Kidney (tissue), 14 donors: ENCODE data around the gene IFFO2. TPM values are rescaled to one million over a fixed set of nuclear protein-coding genes. Genes with fewer than 3 reads are reported as not detected.

Experiments used
- DNase-seq, 5 donors: peaks; one replicate each; pipeline ENCODE4 v3.0.0-alpha.2; 2013 to 2020
- FAIRE-seq: peaks from 2 replicates; lab custom pipeline; 2012; peaks lifted over from hg19 to GRCh38; lab: Jason Lieb, UNC
- H3K27ac ChIP-seq, 2 donors: one replicate each; pipeline ENCODE4 v1.7.0; 2013; ENCODE audit warnings: low read depth in 2 of 2, low read length in 2 of 2, inconsistent platforms in 1 of 2
- H3K27me3 ChIP-seq: one replicate; pipeline ENCODE4 v1.7.1; 2013; ENCODE audit warnings: low read length, inconsistent platforms; ENCODE audit not compliant: control insufficient read depth, insufficient read depth
- H3K36me3 ChIP-seq, 3 donors: one replicate each; pipeline versions ENCODE4 v1.7.0 to v1.7.1; 2013; ENCODE audit warnings: low read length in 3 of 3, control low read depth in 1 of 3, inconsistent platforms in 1 of 3; ENCODE audit not compliant: insufficient read depth in 3 of 3, control insufficient read depth in 2 of 3
- H3K4me1 ChIP-seq, 3 donors: one replicate each; pipeline versions ENCODE4 v1.7.0 to v1.7.1; 2013; ENCODE audit warnings: low read length in 3 of 3, inconsistent platforms in 1 of 3, low read depth in 1 of 3; ENCODE audit not compliant: control insufficient read depth in 2 of 3, insufficient read depth in 2 of 3
- H3K4me3 ChIP-seq, 3 donors: one replicate each; pipeline versions ENCODE4 v1.7.0 to v1.8.1; 2013; ENCODE audit warnings: low read length in 3 of 3, control low read depth in 1 of 3, inconsistent platforms in 1 of 3
- H3K9ac ChIP-seq, 3 donors: one replicate each; pipeline versions ENCODE4 v1.7.0 to v1.7.1; 2013; ENCODE audit warnings: low read length in 3 of 3, control low read depth in 1 of 3, inconsistent platforms in 1 of 3
- H3K9me3 ChIP-seq, 3 donors: one replicate each; pipeline versions ENCODE4 v1.7.0 to v1.7.1; 2013; ENCODE audit warnings: low read length in 3 of 3, control low read depth in 1 of 3, inconsistent platforms in 1 of 3; ENCODE audit not compliant: control insufficient read depth in 2 of 3, insufficient read depth in 1 of 3
- CTCF ChIP-seq: IDR thresholded peaks from 3 replicates; pipeline ENCODE4 v1.5.1; 2012; ENCODE audit warnings: mild to moderate bottlenecking, moderate library complexity, borderline replicate concordance; ENCODE audit not compliant: insufficient read depth; ENCODE audit errors: extremely low read depth
- intact Hi-C: fragments of 100-400 bp; cut with DNase I; formaldehyde crosslinking; loops from one replicate; pipeline ENCODE4 v1.11.1; 2022
- polyA plus RNA-seq: library from polyadenylated mRNA; stranded (reverse); fragments of 350-450 nt; fragmentation: Illumina TruSeq; extraction: RNeasy Lipid Tissue Mini Kit (QIAGEN cat#74804); gene quantifications from one replicate; pipeline ENCODE4 v1.2.3, GENCODE V29; 2014; ENCODE audit warnings: low read depth, low replicate concordance; ENCODE audit not compliant: insufficient read depth
- total RNA-seq: library from RNA; stranded (reverse); fragmentation: NEBNext Ultra II Directional; extraction: Animal tissue kit (Norgen Biotek cat#: 25700); gene quantifications from one replicate; pipeline ENCODE4 v1.2.1, GENCODE V29; 2021
- donor health status: control.
- donor health status: control.
- donor health status: control.
- donor health status: control.
- donor health status: control.
- donor health status: DM: yes; HTN: yes; CAD: no.
- donor health status: Normal renal cell carcinoma (clear cell type).

Gene IFFO2
- total and polyA plus RNA-seq, 2 donors from 2014 or later = 7.5 to 23.1 TPM

GRCh38 chr1:18932879-18933278 lies 23.6 kb downstream of the IFFO2 start:
- H3K4me3 ChIP-seq = no peak overlapping the region
- intact Hi-C loops = no loop called here
- H3K9me3 ChIP-seq = no peaks in the 10 kb centered on the region
- FAIRE-seq = no peak
- no peak for TF ChIP-seq CTCF
- no peaks in the 10 kb centered on the region for H3K36me3 ChIP-seq
- H3K9ac ChIP-seq = no peak overlapping the region
- H3K27ac ChIP-seq = no peak overlapping the region
- H3K27me3 ChIP-seq = no peaks in the 10 kb centered on the region
- DNase-seq = no peak
- peaks cover 0 to 26% (median 25%) of the 10 kb centered on the region in 3 donors for H3K4me1 ChIP-seq

- H3K9me3 ChIP-seq = no peaks in the 10 kb centered on the region
- intact Hi-C loops = no loop called here
- no peak overlapping the region for H3K9ac ChIP-seq
- TF ChIP-seq CTCF = no peak
- H3K27ac ChIP-seq = no peak overlapping the region
- no peaks in the 10 kb centered on the region for H3K27me3 ChIP-seq
- DNase-seq = no peak
- H3K4me3 ChIP-seq = no peak overlapping the region
- no peak for FAIRE-seq
- H3K36me3 ChIP-seq = no peaks in the 10 kb centered on the region
- peaks cover 0 to 28% (median 25%) of the 10 kb centered on the region in 3 donors for H3K4me1 ChIP-seq
Observed at GRCh38 chr1:18932387-18932786, 24.1 kb downstream of the IFFO2 start.

GRCh38 chr1:18931730-18932129 lies 24.7 kb downstream of the IFFO2 start:
- DNase-seq = no peak
- no peak for FAIRE-seq
- no peaks in the 10 kb centered on the region for H3K9me3 ChIP-seq
- peak overlapping the region in 1 of 2 donors; percentile 1 for H3K27ac ChIP-seq
- H3K9ac ChIP-seq = no peak overlapping the region
- intact Hi-C loops = no loop called here
- H3K27me3 ChIP-seq = no peaks in the 10 kb centered on the region
- H3K4me3 ChIP-seq = no peak overlapping the region
- no peak for TF ChIP-seq CTCF
- peaks cover 0 to 29% (median 25%) of the 10 kb centered on the region in 3 donors for H3K4me1 ChIP-seq
- no peaks in the 10 kb centered on the region for H3K36me3 ChIP-seq

- H3K9me3 ChIP-seq = no peaks in the 10 kb centered on the region
- H3K27ac ChIP-seq = no peak overlapping the region
- no peak overlapping the region for H3K4me3 ChIP-seq
- intact Hi-C loops = no loop called here
- DNase-seq (peak in 1 of 5 donors; percentile 34), FAIRE-seq (no peak)
- H3K27me3 ChIP-seq = no peaks in the 10 kb centered on the region
- no peak for TF ChIP-seq CTCF
- H3K4me1 ChIP-seq = peaks cover 0 to 36% (median 26%) of the 10 kb centered on the region in 3 donors
- H3K36me3 ChIP-seq = no peaks in the 10 kb centered on the region
- no peak overlapping the region for H3K9ac ChIP-seq
Observed at GRCh38 chr1:18929686-18930085, 26.8 kb downstream of the IFFO2 start.
